HG03039 (cell line): ENCODE data around the gene ADAM22.
"Not testable (repeated sequence)": the region's sequence is repeated elsewhere in the genome, so short reads cannot be mapped to it uniquely, and the experiment has no call there.

ENCODE experiments used
- ATAC-seq: cut with Tn5 transposase; IDR thresholded peaks from one replicate; pipeline ENCODE4 v1.9.1; 2021; ENCODE audit warnings: mild to moderate bottlenecking, moderate library complexity; ENCODE audit not compliant: unreplicated experiment

ADAM22 gene, protein sequence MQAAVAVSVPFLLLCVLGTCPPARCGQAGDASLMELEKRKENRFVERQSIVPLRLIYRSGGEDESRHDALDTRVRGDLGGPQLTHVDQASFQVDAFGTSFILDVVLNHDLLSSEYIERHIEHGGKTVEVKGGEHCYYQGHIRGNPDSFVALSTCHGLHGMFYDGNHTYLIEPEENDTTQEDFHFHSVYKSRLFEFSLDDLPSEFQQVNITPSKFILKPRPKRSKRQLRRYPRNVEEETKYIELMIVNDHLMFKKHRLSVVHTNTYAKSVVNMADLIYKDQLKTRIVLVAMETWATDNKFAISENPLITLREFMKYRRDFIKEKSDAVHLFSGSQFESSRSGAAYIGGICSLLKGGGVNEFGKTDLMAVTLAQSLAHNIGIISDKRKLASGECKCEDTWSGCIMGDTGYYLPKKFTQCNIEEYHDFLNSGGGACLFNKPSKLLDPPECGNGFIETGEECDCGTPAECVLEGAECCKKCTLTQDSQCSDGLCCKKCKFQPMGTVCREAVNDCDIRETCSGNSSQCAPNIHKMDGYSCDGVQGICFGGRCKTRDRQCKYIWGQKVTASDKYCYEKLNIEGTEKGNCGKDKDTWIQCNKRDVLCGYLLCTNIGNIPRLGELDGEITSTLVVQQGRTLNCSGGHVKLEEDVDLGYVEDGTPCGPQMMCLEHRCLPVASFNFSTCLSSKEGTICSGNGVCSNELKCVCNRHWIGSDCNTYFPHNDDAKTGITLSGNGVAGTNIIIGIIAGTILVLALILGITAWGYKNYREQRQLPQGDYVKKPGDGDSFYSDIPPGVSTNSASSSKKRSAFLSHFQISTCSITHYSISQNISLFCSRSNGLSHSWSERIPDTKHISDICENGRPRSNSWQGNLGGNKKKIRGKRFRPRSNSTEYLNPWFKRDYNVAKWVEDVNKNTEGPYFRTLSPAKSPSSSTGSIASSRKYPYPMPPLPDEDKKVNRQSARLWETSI

DNA sequence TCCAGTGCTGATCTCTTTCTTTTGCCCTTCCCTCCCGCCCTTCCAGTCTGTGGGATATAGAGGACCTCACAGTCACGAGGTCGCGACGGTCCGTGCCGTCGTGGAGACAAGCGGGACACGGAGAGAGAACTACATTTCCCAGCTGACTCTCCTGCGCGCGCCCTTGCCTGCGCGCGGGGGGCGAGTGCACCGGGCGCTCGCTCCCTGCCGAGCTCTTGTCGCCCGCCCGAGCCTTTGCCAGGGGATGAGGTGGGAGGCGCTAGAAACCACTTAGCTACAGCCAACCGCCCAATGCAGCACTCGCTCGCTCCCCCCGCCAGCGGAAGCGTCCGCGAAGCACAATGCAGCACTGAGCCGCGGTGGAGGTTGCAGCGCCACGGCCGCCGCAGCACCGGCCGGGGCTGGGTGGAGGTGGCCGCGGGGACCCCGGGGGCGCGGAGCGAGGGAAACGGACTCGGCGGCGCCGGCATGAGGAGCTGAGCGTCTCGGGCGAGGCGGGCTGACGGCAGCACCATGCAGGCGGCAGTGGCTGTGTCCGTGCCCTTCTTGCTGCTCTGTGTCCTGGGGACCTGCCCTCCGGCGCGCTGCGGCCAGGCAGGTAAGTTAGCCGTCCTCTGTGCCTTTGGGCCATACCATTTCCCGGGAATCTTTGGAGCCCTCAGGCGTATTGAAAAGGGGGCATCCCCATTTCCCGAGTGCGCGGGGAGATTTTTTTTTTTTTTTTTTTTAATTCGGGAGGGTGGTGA is at the start of gene ADAM22:
ADAM22 (plus strand) TSS at position 299 of the 746 bp plus-strand sequence; CDS start at position 514, 215 bp downstream.
- ATAC-seq = peak; percentile 99

DNA sequence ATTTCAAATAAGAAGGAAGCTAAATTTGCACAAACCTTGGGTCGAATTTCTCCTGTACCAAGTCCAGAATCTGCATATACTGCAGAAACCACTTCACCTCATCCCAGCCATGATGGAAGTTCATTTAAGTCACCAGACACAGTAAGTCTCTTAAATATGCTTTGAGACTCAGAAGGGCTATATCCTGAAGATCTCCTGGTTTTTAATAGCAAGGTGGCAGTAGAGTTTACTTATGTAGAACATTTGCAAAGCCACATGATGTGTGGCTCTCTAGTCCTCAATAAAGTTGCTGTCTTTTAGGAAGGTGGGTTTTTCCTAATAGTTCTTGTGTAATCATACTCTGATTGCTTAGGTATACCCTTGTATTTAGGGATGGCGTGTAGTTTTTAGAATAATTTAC is 49.0 kb upstream of the ADAM22 start:
- ATAC-seq = no peak

DNA sequence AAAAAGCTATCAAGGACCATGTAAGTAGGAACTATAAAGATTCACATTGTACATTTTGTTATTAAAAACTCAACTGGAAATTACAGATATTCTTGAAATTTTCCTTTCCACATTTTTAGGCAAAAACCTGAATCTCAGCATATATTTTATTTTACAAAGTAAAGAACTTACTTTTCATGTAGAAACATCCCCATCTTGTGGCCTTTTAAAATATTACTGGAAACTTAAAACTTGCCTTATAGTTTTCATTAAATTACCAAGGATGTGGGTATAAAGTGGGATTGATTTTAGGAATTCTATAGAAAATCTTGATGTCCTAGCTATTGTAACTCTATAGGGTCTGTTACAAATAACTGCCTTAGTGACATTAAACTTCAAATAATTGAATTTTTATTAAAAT is 47.2 kb upstream of the ADAM22 start:
- no peak for ATAC-seq

DNA sequence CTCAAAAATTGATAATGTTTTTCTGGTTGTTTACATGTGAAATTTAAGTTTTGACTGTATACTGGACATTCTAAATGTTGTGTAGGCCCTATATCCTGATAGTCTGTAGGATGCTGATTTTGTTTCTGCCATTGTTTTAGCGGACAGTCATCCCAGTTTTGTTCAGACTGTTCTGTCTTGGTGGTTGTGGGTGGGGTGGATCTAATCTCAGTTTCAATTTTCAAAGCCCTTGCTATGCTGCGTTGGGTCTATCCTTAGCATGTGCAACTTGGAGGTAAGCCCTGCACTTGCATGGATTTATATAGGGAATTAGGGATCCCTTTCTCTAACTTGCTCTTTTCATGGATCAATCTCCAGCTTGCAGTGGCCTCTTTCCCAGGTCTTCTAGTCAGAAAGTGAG is 38.7 kb upstream of the ADAM22 start:
- no peak for ATAC-seq

DNA sequence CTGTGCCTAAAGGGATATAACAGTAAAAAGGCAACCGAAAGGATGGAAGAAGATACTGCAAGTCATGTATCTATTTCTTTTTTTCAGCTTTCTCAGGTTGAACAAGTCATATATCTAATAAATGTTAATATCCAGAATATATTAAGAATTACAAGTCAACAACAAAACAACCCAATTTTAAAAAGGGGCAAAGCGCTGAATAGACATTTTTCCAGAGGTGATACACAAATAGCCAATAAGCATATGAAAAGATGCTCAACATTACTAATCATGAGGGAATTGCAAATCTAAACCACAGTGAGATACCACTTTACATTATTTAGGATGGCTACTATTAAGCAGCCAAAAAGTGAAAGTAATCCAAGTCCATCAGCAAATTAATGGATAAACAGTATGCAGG is 34.8 kb upstream of the ADAM22 start:
- ATAC-seq = no peak

DNA sequence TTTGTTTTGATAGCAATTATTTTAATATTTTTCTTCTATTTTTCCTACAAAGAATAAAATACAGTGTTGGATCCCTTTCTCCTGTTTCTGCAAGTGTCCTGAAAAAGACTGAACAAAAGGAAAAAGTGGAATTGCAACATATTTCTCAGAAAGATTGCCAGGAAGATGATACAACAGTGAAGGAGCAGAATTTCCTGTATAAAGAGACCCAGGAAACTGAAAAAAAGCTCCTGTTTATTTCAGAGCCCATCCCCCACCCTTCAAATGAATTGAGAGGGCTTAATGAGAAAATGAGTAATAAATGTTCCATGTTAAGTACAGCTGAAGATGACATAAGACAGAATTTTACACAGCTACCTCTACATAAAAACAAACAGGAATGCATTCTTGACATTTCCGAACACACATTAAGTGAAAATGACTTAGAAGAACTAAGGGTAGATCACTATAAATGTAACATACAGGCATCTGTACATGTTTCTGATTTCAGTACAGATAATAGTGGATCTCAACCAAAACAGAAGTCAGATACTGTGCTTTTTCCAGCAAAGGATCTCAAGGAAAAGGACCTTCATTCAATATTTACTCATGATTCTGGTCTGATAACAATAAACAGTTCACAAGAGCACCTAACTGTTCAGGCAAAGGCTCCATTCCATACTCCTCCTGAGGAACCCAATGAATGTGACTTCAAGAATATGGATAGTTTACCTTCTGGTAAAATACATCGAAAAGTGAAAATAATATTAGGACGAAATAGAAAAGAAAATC is 26.7 kb upstream of the ADAM22 start:
- ATAC-seq = not testable (repeated sequence)

DNA sequence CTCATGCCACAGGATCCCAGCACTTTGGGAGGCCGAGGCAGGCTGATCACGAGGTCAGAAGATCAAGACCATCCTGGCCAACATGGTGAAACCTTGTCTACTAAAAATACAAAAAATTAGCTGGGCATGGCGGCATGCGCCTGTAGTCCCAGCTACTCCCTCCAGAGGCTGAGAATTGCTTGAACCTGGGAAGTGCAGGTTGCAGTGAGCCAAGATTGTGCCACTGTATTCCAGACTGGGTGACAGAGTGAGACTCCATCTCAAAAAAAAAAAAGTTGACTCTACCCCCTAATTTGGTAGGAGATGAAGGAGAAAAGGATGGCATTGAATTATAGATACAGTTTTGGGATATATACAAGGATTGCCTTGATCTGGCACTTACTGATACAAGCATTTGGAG is 25.2 kb upstream of the ADAM22 start:
- not testable (repeated sequence) for ATAC-seq

DNA sequence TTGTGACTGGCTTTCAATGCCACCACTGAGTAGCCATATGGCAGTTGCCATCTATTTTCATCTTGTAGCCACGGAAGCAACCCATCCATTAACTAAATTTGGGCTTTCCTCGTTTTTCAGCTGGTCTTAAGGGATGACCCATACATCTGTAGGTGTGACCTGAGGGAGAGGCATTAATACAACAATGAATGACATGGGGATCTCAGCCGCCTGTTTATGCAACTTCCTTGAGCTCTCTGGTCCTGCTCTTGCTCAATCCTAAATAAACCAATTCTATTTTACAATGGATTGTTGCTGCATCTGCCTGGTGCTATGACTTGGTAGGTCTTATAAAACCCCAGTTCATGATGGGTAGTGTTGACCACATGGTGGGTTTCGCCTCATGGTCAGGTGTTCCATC is 21.9 kb upstream of the ADAM22 start:
- no peak for ATAC-seq

DNA sequence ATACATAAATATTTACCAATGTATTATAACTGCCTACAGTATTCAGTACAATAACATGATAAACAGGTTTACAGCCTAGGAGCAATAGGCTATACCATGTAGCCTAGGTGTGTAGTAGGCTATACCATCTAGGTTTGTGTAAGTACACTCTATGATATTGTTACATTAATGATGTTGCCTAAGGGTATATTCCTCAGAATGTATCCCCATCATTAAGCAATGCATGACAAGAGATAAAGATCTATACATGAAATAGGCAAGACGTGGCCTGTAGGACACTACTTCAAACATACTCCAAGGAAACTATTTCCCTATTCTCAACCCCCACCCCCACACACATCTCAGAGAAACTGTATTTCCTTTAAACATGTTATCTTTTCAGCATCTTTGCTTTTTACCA is 15.3 kb upstream of the ADAM22 start:
- no peak for ATAC-seq

DNA sequence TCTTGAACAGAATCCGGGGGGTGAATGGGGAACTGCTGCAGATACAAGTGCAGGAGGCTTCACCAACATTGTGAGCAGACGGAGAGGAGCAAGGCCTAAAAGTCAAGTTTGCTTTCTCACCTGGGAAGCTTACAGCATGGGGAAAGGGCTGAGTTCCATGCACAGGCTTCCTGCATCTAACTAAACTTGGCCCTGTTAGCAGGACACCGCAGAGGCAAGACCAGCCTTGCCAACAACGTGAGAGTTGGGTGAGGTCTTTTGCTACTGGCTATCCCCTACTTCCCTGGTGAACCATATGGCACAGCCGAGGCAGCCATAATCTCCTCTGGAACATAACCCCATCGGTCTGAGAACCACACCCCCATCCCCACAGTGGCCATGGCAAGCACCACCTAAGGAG is 14.2 kb upstream of the ADAM22 start:
- ATAC-seq = no peak

DNA sequence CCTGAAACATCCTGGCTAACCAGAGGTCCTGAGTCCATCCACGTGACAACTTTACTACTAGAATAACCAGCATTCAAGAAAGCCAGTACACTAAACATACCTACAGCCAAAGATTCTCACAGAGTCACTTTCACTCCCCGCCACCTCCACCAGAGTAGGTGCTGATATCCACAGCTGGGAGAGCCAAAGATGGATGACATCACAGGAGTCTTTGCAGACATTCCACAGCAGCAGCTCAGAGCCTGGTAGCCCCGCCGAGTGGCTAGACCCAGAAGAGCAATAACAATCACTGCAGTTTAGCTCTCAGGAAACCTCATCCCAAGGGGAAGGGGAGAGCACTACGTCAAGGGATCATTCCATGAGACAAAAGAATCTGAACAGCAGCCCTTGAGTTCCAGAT is 13.5 kb upstream of the ADAM22 start:
- ATAC-seq = no peak

DNA sequence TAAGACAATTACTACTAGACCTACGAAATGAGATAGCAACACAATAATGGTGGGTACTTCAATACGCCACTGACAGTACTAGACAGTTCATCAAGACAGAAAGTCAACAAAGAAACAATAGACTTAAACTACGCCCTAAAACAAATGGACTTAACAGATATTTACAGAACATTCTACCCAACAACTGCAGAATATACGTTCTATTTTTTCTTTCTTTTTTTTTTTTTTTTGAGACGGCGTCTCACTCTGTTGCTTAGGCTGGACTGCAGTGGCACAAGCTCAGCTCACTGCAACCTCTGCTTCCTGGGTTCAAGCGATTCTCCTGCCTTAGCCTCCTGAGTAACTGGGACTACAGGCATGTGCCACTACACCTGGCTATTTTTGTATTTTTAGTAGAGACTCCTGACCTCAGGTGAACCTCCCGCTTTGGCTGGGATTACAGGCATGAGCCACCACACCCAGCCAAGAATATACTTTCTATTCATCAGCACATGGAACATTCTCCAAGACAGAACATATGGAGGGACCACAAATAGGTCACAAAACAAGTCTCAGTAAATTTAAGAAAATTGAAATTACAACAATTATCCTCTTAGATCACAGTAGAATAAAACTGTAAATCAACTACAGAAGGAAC is 11.2 kb upstream of the ADAM22 start:
- not testable (repeated sequence) for ATAC-seq

DNA sequence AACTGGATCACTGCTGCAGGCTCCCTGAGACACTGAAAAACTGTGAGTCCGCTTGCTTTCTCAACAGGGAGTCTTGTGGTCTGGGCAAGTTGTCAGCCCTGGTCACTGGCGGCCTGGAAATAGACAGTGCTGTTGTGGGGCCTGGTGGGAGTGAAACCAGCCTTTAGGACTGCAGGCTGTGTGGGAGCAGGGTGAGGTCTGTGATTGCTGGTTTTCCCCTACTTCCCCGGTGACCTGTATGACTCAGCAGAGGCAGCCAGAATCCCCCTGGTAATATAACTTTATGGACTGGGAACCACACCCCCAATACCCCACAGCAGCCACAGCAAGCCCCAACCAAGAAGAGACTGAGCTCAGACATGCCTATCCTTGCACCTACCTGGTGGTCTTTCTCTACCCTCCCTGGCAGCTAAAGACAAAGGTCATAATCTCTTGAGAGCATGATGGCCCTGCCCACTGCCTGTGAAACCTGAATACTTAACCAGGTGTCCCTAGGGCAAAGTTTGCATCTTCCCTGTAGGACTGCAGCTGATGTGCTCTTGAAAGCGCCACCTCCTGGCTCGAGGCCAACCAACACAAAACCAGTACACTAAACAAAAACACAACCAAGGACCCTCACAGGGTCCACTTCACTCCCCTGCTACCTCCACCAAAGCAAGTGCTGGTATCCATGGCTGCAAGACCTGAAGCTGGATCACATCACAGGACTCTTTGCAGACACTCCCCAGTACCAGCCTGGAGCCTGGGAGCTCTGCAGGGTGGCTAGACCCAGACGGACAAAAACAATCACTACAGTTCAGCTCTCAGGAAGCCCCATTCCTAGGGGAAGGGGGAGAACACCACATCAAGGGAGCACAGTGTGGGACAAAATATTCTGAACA is 7.2 kb upstream of the ADAM22 start:
- peak; percentile 99 for ATAC-seq

DNA sequence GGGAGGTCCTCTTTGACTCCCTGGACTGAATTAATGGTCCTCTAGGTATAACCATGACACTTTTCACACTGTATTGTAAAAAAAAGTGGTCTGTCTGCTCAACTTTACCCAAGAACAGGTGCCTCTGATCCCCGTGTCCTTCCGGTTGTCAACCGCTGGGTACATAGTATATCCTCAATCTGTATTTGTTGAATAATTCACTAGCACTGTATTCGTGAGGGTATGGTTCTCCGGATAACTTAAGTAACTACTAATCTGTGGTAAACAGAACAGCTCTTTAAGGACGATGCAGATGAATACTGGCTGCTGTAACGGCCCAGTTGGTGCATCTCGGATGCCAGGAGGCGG is 472 bp upstream of the ADAM22 start:
- ATAC-seq = peak; percentile 12

DNA sequence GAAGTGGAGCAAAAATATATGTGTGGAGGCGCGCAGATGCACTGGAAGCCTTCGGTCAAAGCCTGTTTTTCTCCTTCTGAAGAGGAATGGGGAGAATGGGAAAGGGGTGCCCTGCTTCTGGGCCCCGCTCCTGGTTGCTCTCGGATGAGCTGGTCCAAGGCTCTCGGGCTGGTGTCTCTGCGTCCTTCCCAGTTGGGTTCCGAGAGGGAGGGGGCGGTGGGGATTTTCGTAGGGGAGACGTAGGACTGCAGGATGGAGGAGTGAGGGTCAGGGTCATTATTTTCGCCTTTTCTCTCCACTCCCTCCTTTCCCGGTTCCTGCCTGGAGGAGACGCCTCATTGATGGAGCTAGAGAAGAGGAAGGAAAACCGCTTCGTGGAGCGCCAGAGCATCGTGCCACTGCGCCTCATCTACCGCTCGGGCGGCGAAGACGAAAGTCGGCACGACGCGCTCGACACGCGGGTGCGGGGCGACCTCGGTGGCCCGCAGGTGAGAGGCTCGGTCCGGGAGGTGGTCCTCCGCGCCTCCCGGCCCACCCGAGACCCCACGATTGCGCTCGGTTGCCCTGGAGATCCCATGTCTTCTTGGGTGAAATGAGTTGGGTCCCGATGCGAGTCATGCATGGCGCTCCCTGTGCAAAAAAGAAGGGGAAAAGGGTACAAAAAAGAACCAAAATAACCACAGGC is 790 bp downstream of the ADAM22 start:
- ATAC-seq = no peak

DNA sequence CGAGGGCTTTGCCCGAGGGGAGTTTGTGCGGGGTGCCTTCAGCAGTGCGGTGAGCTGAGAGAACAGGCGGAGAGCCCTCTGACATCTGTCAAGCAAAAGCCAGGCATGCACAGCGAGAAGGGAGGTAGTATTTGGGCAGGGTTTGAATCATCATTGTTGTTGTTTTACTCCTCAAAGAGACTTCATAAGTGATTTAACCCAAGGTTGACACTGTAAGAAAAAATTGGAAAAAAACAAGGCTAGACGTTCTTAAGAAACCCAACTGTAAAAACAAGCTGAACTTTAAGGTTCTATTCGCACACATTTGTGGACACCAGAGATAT is 1.3 kb downstream of the ADAM22 start:
- no peak for ATAC-seq

DNA sequence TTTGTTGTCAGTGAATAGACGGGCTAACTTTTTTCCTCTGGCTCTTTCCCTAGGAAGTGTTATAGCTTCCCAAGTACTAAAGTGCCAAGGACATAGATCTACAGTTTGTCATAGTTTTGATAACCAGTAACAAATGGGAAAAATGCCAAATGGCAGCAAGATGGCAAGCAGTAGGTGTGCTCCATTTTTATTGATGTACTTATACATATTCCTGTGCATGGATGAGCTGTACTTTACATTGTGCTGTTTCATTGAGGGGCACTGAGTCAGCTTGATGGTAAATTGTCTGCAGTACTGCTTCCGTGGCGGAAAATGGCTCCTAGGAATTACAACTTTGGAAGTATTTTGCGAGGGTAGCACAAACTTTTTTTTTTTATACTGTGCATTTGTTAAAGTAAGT is 7.1 kb downstream of the ADAM22 start:
- ATAC-seq = no peak

DNA sequence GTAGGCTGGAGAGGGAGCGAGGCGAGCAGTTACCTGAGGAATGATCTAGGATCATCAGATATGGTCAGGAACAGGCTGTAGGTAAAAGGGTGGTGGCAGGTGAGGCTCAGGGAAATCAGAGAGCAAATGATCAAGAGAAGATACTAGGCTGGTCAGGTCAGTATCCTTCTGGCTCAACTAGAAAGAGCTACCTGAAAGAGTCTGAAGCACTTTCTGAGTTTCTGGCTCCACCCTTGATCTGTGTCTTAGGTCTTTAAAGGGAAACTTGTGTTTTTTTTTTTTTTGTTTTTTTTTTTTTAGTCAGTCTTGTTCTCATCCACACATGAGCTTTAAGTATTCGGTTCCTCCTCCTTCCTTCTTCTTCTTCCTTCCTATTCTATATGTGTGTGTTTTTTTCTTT is 10.5 kb downstream of the ADAM22 start:
- peak; percentile 63 for ATAC-seq

DNA sequence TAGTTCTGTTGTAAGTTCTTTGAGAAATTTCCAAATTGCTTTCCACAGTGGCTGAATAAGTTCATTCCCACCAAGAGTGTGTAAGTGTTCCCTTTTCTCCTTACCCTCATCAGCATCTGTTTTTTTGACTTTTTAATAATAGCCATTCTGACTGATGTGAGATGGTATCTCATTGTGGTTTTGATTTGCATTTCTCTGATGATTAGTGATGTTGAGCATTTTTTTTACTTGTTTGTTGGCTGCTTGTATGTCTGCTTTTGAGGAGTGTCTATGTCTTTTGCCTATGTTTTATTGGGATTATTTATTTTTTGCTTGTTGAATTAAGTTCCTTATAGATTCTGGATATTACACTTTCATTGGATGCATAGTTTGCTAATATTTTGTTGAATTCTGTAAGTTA is 11.9 kb downstream of the ADAM22 start:
- not testable (repeated sequence) for ATAC-seq
